Neural cell (in vitro differentiated cells): ENCODE results near the gene SAE1.

Source experiments
- CTCF ChIP-seq: fragments of 450-650 bp; IDR thresholded peaks from 2 replicates; pipeline ENCODE4 v1.5.1; 2014; ENCODE audit warnings: antibody characterized with exemption, mild to moderate bottlenecking, moderate library complexity; ENCODE audit not compliant: poor library complexity, severe bottlenecking
- EP300 ChIP-seq: fragments of 450-650 bp; conservative IDR thresholded peaks from 2 replicates; pipeline ENCODE4 v1.6.1; 2014; ENCODE audit warnings: antibody characterized with exemption, mild to moderate bottlenecking, moderate library complexity; ENCODE audit not compliant: poor library complexity, severe bottlenecking
- EZH2 ChIP-seq: fragments of 200-600, 300-800 bp; shearing (Covaris generic), sonication (generic); IDR thresholded peaks from 2 replicates; pipeline ENCODE4 v1.6.1; 2014; ENCODE audit warnings: antibody characterized with exemption, low read length, borderline replicate concordance, mild to moderate bottlenecking; ENCODE audit not compliant: insufficient read depth, poor library complexity, severe bottlenecking
- POLR2AphosphoS5 ChIP-seq: IDR thresholded peaks from 2 replicates; pipeline ENCODE4 v1.6.1; 2012
- SMC3 ChIP-seq: fragments of 450-650 bp; conservative IDR thresholded peaks from 2 replicates; pipeline ENCODE4 v1.6.1; 2014; ENCODE audit warnings: antibody characterized with exemption, mild to moderate bottlenecking, moderate library complexity; ENCODE audit not compliant: poor library complexity

GRCh38 chr19:47187797-47188196, 57.2 kb downstream of the SAE1 start:
- no peak for TF ChIP-seq SMC3
- TF ChIP-seq EZH2, result no peak
- TF ChIP-seq EP300, result no peak
- no peak for TF ChIP-seq CTCF
- TF ChIP-seq POLR2AphosphoS5, result no peak
